Esophagus mucosa (tissue), 1 donor: Measurements from ENCODE around the gene SHANK3. TPM values are rescaled to one million over a fixed set of nuclear protein-coding genes. Genes with fewer than 3 reads are reported as not detected.
"Not testable (repeated sequence)": the region's sequence is repeated elsewhere in the genome, so short reads cannot be mapped to it uniquely, and the experiment has no call there.

Source experiments
- ATAC-seq: fragments of 200-7000 bp; cut with Tn5 transposase; one replicate; pipeline ENCODE4 v1.9.1; 2020
- total RNA-seq: library from RNA; stranded (reverse); gene quantifications from one replicate; pipeline ENCODE4 v1.2.4, GENCODE V29; 2023
- donor health status: DM: yes; HTN: yes; CAD: no.

SHANK3 gene
- total RNA-seq, 1 donor from 2014 or later: 5.9 TPM

DNA sequence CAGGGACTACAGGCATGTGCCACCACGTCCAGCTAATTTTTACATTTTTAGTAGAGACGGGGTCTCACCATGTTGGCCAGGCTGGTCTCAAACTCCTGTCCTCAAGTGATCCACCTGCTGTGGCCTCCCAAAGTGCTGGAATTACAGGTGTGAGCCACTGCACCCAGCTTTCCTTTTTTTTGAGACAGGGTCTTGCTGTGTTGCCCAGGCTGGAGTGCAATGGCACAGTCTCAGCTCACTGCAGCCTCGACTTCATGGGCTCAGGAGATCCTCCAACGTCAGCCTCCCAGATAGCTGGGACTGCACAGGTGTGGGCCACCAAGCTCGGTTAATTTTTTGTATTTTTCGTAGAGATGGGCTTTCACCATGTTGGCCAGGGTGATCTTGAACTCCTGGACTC, 18.0 kb upstream of the SHANK3 start:
- not testable (repeated sequence) for ATAC-seq

DNA sequence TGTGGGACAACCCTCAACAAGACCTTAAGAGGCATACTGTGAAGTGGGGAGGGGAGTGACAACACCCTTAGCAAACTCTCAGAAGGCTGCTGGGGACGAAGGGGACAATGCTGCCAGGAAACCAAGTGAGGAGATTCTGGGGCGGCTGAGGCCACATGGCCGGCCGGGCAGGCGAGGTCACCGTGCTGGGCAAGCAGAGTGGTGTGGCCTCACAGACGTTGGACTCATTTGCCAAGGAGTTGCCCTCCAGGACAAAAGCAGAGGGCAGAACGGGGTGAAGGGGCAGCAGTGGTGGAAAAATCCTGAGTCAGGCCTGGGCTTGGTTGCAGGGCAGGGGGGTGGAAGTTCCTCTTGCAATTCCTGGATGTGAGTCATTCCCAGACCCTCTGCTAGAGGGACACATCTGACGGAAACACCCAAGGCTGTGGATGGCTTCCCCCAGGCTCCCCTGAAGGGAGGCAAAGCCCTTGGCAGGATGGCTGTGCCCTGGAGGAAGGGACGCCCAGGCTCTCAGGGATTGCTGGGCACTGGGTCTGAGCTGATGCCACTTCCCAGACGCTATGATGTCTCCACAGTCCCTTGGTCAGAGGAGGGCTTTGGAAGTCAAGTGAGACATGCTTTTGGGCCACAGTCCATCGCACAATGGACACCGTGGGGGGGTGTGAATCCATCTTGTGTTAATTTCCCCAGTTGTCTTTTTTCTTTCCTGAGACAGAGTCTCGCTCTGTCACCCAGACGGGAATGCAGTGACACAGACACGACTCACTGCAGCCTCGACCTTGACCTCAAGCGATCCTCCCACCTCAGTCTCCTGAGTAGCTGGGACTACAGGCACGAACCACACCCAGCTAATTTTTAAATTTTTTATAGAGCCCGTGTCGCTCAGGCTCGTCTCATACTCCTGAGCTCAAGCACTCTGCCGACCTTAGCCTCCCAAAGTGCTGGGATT, 16.2 kb upstream of the SHANK3 start:
- ATAC-seq: peak; percentile 74

DNA sequence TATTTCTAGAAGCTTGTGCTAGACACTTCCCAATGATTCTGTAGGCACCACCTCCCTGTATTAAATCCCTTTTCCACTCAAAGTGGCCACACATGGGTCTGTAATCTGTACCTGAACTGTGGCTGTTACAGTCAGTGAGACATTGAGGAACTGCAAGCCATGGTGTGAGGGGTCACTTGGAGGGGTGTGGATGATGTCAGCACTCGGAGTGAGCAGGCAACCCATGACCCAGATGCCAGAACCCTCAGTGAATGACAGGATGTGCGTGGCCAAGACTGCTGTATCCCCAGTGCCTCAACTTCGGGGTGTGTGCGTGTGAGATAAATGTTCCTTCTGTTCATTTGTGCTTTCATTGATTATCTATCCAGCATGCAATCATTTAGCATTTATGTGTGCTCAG, 14.7 kb upstream of the SHANK3 start:
- ATAC-seq: no peak

DNA sequence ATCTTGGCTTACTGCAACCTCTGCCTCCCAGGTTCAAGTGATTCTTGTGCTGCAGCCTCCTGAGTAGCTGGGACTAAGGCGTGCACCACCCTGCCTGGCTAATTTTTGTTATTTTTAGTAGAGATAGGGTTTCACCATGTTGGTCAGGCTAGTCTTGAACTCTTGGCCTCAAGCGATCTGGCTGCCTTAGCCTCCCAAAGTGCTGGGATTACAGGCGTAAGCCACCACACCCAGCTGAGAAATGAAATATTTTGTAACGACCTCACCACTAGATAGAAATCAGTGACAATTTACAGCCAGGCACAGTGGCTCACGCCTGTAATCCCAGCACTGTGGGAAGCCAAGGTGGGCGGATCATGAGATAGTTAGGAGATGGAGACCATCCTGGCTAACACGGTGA, 12.9 kb upstream of the SHANK3 start:
- not testable (repeated sequence) for ATAC-seq

DNA sequence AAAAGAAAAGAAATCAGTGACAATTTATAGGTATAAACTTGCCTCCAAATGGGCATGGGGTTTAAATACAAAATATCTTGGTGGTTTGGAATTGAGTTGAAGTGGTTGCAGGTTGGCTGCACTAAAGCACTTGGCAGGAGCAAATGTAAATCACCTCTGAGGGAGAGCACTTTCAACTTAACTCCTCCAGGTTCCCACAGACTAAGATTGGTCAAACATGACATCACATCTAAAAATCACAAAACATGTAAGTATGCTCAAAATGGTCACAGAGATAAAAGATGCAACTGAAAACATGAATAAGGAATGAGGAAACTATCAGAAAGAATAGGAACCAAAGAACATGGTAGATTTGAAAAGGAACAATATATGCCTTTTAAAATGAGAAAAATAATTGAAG, 12.3 kb upstream of the SHANK3 start:
- no peak for ATAC-seq

DNA sequence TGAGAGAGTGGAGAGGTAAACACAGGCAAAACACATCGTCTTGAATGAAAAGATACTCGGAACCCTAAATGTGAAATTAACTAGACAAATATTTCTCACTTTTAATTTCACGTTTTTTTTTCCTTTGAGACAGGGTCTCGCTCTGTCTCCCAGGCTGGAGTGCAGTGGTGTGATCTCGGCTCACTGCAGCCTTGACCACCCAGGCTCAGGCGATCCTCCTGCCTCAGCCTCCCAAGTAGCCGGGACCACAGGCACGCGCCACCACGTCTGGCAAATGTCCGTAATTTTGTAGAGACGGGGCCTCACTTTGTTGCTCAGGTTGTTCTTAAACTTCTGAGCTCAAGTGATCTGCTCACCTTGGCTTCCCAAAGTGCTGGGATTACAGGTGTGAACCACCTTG, 7.4 kb upstream of the SHANK3 start:
- no peak for ATAC-seq

DNA sequence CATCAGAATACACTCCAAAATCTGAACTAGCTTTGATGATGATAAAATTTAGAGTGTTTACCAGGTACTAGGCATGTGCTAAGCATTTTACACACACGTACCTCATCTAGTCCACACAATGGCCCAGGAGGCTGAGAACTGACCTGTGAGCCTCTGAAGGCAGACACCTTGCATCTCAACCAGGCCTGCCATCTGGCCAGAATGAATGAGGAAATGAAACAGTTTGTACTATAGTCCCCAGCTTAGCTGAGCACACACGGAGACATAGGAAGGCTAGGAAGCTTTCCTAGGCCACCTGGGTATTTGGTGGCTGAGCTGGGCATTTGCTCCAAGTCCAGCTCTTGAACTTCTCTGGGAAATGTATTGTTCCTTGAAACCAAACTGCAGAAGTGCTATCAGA, 6.9 kb upstream of the SHANK3 start:
- no peak for ATAC-seq

DNA sequence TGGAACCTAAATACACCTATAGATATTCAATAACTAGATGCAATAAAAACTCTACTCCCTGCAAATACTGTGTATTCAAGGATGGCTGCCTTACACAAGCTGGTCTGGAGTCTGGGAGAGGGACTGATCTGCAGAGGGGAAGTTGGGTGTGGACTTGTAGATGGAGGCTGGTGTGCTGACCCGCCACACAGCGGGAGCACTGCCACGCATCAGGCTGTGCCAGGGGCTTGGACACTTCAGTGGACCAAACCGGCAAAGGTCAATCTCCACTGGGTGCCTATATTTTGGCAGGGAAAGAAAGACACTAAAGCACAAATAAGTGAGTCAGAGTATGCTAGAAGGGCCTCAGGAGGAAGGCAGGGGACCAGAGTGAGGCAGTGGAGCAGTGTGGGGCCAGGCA, 2.1 kb upstream of the SHANK3 start:
- ATAC-seq: no peak

DNA sequence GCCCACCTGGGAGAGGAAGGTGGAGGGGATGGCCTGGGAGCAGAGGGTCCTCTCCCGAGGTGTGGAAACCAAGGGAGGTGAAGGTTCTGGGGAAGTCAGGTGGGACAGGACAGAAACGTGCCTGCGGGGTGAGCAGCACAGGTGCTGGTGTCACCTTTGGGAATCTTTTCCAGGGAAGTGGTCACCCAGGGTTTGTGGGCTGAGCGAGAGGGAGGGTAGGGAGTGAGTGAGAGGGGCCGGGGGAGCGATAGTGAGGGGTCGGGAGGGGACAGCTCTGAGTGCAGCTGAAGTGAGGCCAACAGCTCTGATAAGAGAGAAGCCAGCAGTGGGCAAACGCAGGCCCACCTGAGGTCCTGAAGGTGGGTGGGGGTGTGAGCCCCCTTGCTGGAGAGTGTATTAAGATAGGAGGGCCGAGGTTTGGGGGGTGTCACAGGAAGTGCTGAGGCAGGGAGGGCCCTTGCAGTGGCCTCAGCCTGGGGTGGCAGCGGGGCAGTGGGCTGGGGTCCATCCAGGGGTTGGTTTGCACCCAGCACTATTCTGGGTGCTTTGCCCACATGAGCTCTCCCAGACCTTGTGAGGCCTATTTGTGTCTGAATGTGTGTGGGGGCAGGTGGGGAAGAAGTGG, 1.6 kb upstream of the SHANK3 start:
- ATAC-seq: no peak

DNA sequence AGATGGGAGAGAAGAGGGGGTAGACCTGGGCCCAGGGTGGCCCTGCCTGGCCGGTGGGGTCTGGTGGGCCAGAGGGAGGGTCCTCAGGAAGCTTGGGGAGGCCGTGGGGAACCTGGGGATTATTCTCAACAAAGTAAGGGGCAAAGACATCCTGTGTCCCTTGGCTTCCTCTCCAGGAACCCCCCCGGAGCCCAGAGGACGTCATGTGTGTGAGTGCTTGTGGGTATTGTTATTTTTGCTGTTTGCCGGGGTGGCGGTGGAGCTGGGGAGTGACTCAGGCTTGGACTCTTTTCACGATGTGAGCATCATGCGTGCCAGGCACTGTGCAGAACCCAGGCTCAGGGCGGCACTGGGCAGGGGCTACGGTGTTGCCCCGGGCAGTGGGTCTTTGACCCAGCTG, 982 bp upstream of the SHANK3 start:
- ATAC-seq: no peak

DNA sequence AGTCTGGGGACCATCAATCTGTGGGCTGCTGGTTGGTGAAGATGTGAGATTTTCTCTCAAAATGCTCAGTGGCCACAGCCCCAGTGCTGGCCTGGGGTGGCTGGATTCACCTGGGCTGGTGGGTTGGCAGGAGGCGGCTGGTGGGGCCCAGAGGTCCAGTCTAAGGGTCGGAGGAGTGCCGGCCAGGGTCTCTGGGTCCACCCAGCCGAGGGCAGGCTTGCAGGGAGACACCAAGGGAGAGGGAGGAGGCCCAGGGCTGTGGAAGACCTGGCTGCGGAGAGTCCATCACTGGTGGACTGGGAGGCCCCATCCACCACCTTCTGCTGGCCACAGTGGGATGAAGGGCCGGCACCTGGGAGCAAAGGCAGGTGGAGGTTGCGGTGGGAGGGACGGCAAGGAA, 582 bp upstream of the SHANK3 start:
- no peak for ATAC-seq

DNA sequence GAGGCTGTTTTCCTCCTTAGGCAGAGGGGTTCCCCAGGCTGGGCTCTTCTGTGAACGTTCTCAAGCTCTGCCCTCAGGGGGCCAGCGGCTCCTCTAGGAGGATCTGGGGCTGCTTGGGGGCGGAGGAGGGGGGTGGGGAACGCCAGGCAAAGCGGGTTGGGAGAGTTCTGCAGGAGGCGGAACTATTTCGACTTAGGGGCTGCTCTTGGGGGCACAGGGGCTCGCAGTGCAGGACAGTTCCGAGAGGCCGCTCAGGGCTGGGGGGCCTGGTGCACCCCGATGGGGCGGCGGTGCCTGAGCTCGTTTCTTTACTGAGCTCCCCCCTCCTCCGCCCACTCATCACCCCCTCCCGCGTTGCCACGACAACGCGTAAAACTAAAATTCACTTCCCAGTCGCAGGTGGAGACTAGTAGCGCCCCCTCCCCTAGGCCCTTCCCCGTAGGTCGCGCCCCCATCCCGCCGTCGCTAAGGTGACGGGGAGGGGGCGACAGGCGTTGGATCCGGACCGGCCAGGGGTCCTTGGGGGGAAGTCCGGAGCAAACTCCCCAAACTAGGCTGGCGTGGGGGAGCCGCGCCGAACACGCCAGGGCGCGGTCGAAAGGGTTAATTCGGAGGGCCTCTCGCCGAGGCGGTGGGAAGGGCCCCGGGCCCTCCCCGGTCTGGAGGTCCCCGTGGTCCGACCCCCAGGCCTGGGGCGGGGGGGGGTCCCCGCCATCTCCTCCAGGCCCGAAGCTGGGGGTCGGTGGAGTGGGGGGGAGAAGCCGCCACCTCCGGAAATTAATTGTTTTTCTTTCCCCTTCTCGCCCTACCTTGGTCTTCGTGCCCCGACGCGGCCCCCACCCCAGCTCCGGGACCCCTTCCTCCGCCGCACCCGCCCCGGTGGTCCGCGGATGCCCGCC, 857 bp downstream of the SHANK3 start:
- ATAC-seq: no peak

DNA sequence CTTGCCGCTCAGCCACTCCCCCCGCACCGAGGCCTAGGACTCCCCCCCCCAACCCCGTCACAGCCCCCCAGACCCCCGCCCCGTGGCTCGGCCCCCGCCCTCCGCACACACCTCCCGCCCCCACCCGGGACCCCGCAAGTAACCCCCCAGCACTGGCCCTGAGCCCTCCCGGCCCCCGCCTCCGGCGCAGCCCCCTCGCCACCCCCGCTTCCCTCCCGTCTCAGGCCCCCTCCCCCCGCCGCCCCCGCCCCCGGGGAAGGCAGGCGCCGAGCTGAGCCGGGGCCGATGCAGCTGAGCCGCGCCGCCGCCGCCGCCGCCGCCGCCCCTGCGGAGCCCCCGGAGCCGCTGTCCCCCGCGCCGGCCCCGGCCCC, 1.5 kb downstream of the SHANK3 start:
- no peak for ATAC-seq

DNA sequence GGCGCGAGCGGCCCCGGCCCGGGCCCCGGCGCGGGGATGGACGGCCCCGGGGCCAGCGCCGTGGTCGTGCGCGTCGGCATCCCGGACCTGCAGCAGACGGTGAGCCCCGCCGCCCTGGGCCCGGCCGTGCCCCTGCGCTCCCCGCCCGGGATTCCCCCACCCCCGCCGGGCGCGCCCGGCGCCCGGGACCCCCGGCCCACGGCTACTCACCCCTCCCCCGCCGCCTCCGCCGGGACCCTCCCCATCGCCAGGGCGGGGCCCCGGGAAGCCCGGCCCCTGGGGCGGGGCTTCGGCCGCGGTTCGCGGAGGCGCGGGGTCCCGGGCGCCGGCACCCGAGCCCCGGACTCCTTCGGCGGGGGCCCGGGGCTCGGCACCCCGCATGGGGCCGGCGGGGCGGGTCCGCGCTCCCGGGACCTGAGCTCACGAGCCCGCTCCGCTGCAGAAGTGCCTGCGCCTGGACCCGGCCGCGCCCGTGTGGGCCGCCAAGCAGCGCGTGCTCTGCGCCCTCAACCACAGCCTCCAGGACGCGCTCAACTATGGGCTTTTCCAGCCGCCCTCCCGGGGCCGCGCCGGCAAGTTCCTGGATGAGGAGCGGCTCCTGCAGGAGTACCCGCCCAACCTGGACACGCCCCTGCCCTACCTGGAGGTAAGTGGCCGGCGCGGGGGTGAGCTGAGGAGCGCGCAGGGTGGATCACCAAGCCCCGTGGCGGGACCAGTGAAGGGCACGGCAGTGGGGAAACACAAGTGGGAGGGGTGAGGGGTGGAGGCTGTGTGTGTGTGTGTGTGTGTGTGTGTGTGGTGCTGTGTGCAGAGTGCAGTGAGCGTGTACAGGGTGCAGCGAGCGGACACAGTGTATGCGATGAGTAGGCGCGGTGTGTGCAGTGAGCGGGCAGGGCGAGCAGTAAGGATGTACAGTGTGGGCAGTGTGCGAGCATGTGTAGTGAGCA, 2.3 kb downstream of the SHANK3 start:
- peak; percentile 78 for ATAC-seq

DNA sequence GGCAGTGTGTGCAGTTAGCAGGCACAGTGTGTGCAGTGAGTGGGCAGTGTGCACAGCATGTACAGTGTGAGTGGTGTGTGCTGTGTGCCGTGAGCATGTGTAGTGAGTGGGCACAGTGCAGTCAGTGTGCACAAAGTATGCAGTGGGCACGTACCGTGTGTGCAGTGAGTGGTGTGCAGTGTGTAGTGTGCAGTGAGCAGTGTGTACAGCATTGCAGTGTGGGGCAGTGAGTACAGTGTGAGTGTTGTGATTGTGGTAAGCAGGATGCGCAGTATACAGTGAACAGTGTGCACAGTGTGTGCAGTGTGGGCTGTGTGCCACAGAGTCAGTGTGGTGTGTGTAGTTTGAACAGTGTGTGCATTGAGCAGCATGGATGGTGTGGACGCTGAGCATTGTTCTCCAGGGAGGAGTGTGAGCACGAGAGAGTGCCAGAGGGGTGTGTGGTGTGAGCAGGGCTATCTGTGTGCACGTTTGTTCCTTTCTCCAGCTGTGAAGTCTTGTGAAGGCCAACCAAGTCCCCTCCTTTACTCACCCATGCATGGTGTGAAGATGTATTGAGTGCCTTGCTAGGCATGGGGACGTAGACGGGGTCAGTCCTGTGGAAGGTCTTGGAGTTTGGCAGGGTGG, 3.0 kb downstream of the SHANK3 start:
- ATAC-seq: no peak

DNA sequence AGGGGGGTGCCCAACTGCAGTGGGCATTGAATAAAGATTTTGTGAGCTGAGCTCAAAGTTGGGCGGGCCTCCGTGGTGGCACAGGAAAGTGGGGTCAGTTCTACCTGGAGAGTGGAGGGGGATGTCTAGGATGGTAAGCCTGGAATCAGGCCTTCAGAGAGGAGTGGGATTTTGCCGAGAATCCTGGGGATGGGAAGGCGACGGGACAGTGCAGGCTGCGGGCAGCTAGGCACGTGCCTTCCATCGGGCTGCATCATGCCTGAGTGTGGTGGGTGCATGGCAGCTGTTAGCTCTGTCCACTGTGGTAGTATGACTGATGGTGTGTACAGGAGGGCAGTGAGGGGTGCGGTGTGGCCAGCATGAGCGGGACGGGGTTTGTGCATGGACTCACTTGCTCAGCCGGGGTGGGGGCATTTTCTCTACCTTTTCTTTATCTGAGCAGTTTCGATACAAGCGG, 3.6 kb downstream of the SHANK3 start:
- no peak for ATAC-seq

DNA sequence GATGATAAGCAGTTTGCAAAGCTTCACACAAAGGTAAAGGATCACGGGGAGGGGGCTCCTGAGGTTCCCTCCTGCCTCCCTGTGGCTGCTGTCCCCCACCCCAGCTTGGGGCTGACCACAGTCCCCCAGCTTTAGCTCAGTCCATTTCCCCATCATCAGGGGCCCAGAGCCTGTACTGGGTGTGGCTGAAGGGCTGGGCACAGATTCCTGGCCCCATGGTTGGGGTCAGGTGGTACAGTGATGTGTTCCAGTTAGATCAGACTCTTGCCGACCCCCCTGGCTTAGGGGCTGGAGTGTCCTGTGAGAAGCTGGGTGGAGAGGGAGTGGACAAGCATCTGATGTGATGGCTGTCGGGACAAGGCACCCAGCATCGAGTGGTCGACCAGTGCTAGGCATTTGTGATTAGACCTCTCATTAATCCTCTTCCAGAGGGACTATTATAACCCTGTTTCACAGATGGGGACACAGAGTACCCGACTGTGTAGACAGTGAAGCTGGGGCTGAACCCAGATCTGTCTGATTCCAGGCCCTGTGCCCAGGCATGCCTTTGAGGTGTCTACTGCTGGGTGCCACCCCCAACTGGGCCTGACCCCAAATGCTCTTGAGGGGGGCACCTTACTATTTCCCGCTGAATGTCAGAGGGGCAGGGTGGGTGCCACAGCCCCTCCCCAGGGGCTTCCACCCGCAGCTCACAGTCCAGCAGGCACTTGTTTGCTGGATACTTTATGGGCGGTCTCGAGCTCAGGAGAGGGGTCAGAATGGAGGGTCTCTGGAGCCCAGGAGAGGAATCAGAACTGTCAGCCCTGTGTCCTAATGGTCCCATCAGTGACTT, 4.3 kb downstream of the SHANK3 start:
- ATAC-seq: no peak

DNA sequence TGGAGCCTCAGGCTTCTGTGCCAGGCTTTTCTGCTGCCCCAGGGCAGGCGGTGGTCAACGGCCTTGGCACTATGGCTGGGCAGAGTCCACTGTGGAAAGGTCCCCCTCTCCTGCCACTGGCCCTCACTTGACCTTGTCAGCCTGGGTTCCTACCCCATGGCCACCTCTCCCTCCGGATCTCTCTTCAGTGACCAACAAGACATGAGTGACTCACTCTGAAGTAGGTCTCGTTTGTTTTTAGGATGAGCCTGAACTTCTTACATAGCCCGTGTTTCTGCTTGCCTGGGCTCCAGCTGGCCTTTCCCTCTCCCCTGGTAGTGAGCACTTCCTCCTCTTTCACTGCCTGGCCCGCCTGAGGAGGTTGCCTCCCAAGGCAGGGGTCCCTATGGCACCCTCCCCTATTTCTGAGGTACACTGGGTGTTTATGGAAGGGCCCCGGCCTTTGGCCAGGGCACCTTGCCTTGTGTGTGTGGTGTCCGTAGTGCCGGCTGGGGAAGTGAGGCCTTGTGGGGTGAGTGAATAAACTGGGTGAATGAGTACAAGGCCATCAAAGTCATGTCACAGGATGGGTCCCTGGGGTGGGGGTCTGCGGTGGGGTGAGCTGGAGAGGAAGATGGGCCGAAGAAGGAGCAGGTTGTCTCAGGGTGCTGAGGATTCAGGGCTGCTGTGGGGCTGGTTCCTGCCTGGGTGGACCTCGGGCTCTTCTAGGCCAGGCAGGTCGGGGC, 5.0 kb downstream of the SHANK3 start:
- ATAC-seq: no peak

DNA sequence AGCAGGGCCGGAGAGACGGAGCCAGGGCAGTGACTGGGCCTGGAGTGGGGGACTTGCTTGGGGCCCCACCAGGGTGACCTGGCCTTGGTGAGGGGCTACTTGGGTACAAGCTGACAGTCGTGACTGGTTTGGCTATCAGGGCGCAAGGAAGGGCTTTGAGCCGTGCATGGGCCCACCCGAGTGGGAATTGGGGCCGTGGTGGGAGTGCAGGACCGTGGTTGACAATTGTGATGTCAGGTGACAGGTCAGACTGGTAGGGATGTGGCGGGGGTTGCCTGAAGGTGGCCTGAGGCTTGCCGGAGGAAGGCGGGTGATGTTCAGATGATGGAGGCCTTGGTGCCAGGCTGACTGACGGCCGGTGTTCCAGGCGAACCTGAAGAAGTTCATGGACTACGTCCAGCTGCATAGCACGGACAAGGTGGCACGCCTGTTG, 5.6 kb downstream of the SHANK3 start:
- no peak for ATAC-seq
